A673 (cell line): ENCODE results near the gene DYNC2I2. TPM values are rescaled to one million over a fixed set of nuclear protein-coding genes. Genes with fewer than 3 reads are reported as not detected.

ENCODE experiments used
- BruUV-seq: library from RNA; stranded (reverse); fragments of 400-500 nt; replicated peaks from 2 replicates; lab custom pipeline; 2021; lab: Mats Ljungman, UMichigan
- CTCF ChIA-PET: fragments of 300-600 bp; sonication (Branson Sonifier 250); formaldehyde crosslinking; loops from one replicate; lab custom pipeline; 2022; ENCODE audit warnings: antibody characterized with exemption; lab: Charles Lee
- POLR2A ChIA-PET: fragments of 300-600 bp; sonication (Branson Sonifier 250); formaldehyde crosslinking; loops from one replicate; lab custom pipeline; 2022; ENCODE audit warnings: antibody characterized with exemption; ENCODE audit not compliant: low non-redundant PET; lab: Charles Lee
- DNase-seq: peaks from one replicate; pipeline ENCODE4 v3.0.0-alpha.2; 2015; ENCODE audit warnings: low spot score
- H3K27ac ChIP-seq: fragments of 200-600 bp; sonication (generic); 2 replicates; pipeline ENCODE4 v1.5.1; 2016; ENCODE audit warnings: mixed run types, low read depth, mild to moderate bottlenecking, mixed read lengths, antibody characterized with exemption, low read length; ENCODE audit not compliant: poor library complexity, severe bottlenecking
- H3K27me3 ChIP-seq: fragments of 200-600 bp; sonication (generic); replicated peaks from 2 replicates; pipeline ENCODE4 v1.6.1; 2017; ENCODE audit warnings: mixed run types, low read depth, mild to moderate bottlenecking, mixed read lengths, antibody characterized with exemption, low read length; ENCODE audit not compliant: insufficient read depth, poor library complexity
- H3K36me3 ChIP-seq: fragments of 200-600 bp; sonication (generic); 2 replicates; pipeline ENCODE4 v1.6.1; 2016; ENCODE audit warnings: mixed run types, mild to moderate bottlenecking, mixed read lengths, antibody characterized with exemption, low read length; ENCODE audit not compliant: insufficient read depth, poor library complexity, severe bottlenecking
- H3K4me1 ChIP-seq: fragments of 200-600 bp; sonication (generic); 2 replicates; pipeline ENCODE4 v1.6.1; 2017; ENCODE audit warnings: mixed run types, mild to moderate bottlenecking, mixed read lengths, antibody characterized with exemption, low read length; ENCODE audit not compliant: insufficient read depth, poor library complexity, severe bottlenecking
- H3K4me3 ChIP-seq: fragments of 200-600 bp; sonication (generic); 2 replicates; pipeline ENCODE4 v1.5.1; 2016; ENCODE audit warnings: low read depth, mixed run types, mild to moderate bottlenecking, mixed read lengths, low read length; ENCODE audit not compliant: poor library complexity, severe bottlenecking
- H3K9me3 ChIP-seq: fragments of 200-600 bp; sonication (generic); 2 replicates; pipeline ENCODE4 v1.6.1; 2016; ENCODE audit warnings: mixed run types, low read depth, mild to moderate bottlenecking, mixed read lengths, antibody characterized with exemption, low read length; ENCODE audit not compliant: poor library complexity, severe bottlenecking
- EZH2 ChIP-seq: fragments of 200-600 bp; sonication (generic); IDR thresholded peaks from 2 replicates; pipeline ENCODE4 v1.6.1; 2017; ENCODE audit warnings: borderline replicate concordance, low read depth, mild to moderate bottlenecking, mixed read lengths, antibody characterized with exemption, low read length; ENCODE audit not compliant: poor library complexity, severe bottlenecking
- intact Hi-C: fragments of 100-400 bp; cut with micrococcal nuclease; formaldehyde crosslinking; loops from one replicate; pipeline ENCODE4 v1.10.0; 2022; ENCODE audit not compliant: unreplicated experiment
- total RNA-seq: library from RNA; stranded (reverse); gene quantifications from 2 replicates; pipeline ENCODE4 v1.2.3, GENCODE V29; 2021
- TF ChIP-seq, protein P1 (sequence below): fragments of 300-800, 200-600 bp; sonication (generic); conservative IDR thresholded peaks from 2 replicates; pipeline ENCODE4 v1.5.1; 2017; ENCODE audit warnings: low read depth, mild to moderate bottlenecking, antibody characterized with exemption, low read length, moderate library complexity, mixed read lengths

DYNC2I2 gene
- total RNA-seq, 1 experiment from 2014 or later = 135 TPM

DNA sequence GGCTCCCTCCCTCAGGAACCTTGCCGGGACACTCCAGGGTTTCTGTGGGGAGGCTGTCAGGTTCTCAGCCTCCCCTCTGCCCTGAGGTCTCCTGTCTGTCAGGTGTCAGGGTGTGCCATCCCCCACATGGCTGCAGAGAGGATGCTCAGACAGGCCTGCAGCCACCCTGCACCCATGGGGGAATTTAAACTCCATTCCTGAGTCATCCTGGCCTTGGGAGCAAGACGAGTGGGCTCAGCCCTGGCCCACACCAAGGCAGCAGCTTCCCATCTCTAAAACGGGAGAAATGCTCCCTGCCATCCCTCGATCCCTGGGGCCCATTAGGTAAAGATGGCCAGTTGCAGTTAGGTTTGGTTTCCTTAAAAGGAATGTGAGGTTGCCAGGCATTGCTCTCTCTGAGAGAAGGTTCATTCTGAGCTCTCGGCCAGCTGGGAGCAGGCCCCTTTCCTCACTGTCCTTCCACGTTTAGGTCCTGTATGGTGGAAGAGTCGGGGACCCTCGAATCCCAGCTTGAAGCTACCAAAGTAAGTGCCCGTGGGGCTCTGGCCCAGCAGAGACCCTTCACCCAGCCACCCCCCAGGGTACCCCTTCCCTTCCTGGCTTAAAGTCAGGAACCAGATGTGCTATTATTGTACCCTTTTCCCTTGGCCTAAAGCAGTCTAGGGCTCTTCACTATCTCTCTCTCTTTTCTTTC, 26.6 kb downstream of the DYNC2I2 start:
- ChIA-PET CTCF (no interaction called here), POLR2A (no interaction called here)
- Histone ChIP-seq H3K4me3 (no peak overlapping the region), H3K27ac (no peak overlapping the region), H3K36me3 (peaks cover 88% of the 10 kb centered on the region), H3K27me3 (no peaks in the 10 kb centered on the region), H3K9me3 (no peaks in the 10 kb centered on the region), H3K4me1 (no peaks in the 10 kb centered on the region)
- no peak for DNase-seq
- intact Hi-C loops = no loop called here
- TF ChIP-seq EZH2 = no peak
- TF ChIP-seq, protein P1, sequence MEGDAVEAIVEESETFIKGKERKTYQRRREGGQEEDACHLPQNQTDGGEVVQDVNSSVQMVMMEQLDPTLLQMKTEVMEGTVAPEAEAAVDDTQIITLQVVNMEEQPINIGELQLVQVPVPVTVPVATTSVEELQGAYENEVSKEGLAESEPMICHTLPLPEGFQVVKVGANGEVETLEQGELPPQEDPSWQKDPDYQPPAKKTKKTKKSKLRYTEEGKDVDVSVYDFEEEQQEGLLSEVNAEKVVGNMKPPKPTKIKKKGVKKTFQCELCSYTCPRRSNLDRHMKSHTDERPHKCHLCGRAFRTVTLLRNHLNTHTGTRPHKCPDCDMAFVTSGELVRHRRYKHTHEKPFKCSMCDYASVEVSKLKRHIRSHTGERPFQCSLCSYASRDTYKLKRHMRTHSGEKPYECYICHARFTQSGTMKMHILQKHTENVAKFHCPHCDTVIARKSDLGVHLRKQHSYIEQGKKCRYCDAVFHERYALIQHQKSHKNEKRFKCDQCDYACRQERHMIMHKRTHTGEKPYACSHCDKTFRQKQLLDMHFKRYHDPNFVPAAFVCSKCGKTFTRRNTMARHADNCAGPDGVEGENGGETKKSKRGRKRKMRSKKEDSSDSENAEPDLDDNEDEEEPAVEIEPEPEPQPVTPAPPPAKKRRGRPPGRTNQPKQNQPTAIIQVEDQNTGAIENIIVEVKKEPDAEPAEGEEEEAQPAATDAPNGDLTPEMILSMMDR = no peak
- BruUV-seq = no TSS peak

DNA sequence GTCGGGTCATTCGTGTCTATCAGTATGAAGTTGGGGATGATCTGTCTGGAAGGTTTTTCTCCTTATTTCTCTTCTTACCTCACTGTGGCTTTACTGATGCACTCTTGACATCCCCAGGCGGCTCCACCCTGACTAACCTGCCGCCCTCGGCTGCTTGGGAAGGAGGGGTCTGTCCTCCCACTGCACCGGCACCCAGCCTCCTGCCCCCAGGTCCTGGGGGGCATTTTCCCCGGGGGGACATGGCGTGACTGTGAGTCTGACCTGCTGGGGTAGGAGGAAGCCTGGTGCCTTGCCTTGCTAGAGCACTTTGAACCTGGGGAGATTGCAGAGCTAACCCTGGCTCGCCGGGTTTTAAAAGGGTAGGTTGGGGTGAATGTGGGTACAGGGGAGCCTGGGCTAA, 27.5 kb downstream of the DYNC2I2 start:
- no peaks in the 10 kb centered on the region for H3K9me3 ChIP-seq
- POLR2A ChIA-PET = no interaction called here
- DNase-seq = no peak

DNA sequence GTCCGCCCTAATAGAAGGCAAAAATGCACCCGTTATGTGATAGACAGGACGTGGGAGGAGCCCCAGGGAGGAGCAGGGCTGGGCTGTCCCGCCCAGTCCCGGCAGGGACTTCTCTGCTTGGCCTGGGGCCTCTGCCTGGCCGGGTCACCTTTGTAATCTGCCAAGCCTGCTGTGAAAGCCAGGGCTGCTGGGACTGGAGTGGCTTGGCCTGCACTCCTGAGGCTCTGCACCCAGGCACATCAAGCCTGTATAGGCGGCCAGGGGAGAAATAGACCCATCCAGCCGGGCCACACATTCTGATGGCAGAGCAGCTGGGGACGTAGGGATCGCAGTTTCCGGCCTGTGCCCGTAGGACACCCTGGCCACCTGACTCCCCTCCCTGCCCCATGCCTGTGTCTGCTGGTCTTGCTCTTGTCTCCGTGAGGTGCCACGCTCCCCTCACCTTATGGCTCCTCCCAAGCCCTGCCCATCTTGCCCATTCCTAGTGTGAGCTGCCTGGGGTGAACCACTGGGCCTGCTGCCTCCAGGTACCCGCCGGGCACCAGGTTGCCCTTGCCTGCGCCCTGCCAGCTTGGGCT, 28.1 kb downstream of the DYNC2I2 start:
- Histone ChIP-seq H3K4me1 (no peaks in the 10 kb centered on the region), H3K36me3 (peaks cover 85% of the 10 kb centered on the region), H3K27me3 (no peaks in the 10 kb centered on the region), H3K9me3 (no peaks in the 10 kb centered on the region), H3K27ac (no peak overlapping the region), H3K4me3 (no peak overlapping the region)
- ChIA-PET CTCF (no interaction called here), POLR2A (no interaction called here)
- no peak for DNase-seq
- intact Hi-C loops = no loop called here
- no peak for TF ChIP-seq EZH2
- TF ChIP-seq, protein P1 = no peak
- BruUV-seq = no TSS peak

More for the DNA sequence above, 27.5 kb downstream of the DYNC2I2 start:
- Histone ChIP-seq H3K4me3 (no peak overlapping the region), H3K27ac (no peak overlapping the region), H3K36me3 (peaks cover 89% of the 10 kb centered on the region), H3K27me3 (no peaks in the 10 kb centered on the region), H3K4me1 (no peaks in the 10 kb centered on the region)
- BruUV-seq = no TSS peak
- intact Hi-C loops = no loop called here
- CTCF ChIA-PET = no interaction called here
- TF ChIP-seq, protein P1 = no peak
- no peak for TF ChIP-seq EZH2
